ENCODE data around the gene DOCK3.

- TF ChIP-seq CTCF (IDR thresholded peaks at IDR 0.05; ENCODE audit: low read depth, low read length, poor library complexity, severe bottlenecking), result no peak
- no peak for TF ChIP-seq EZH2phosphoT487 (IDR thresholded peaks at IDR 0.05; ENCODE audit: borderline replicate concordance, low read length)
These were observed 448.2 kb downstream of the DOCK3 start for GRCh38 chr3:51122944-51123343.

Measured in DOHH2 (cell line).